Measurements from ENCODE around the gene ZNF579.

- no peak for TF ChIP-seq CTCF (IDR thresholded peaks at IDR 0.05; ENCODE audit: low read length)
- no peak for TF ChIP-seq EZH2 (optimal IDR thresholded peaks at IDR 0.05; ENCODE audit: low read depth, low read length)
Measured at GRCh38 chr19:55578761-55579747, 1.6 kb downstream of the ZNF579 start.

Measured in MM.1S (cell line).